Esophagus (tissue), 2 donors: Measurements from ENCODE around the gene MRPL43. TPM values are rescaled to one million over a fixed set of nuclear protein-coding genes. Genes with fewer than 3 reads are reported as not detected.

Source experiments
- H3K27ac ChIP-seq, 2 donors: one replicate each; pipeline ENCODE4 v1.5.1; 2013; ENCODE audit warnings: low read depth in 2 of 2, mild to moderate bottlenecking in 2 of 2, inconsistent platforms in 1 of 2, low read length in 1 of 2, moderate library complexity in 1 of 2
- H3K27me3 ChIP-seq, 2 donors: one replicate each; pipeline ENCODE4 v1.6.1; 2013; ENCODE audit warnings: low read length in 2 of 2, control low read depth in 1 of 2, mild to moderate bottlenecking in 1 of 2; ENCODE audit not compliant: insufficient read depth in 2 of 2, control insufficient read depth in 1 of 2
- H3K36me3 ChIP-seq, 2 donors: one replicate each; pipeline ENCODE4 v1.6.1; 2013; ENCODE audit warnings: low read length in 1 of 2; ENCODE audit not compliant: control insufficient read depth in 2 of 2, insufficient read depth in 2 of 2
- H3K4me1 ChIP-seq, 2 donors: one replicate each; pipeline ENCODE4 v1.6.1; 2013; ENCODE audit warnings: low read length in 1 of 2; ENCODE audit not compliant: control insufficient read depth in 2 of 2, insufficient read depth in 2 of 2
- H3K4me3 ChIP-seq, 2 donors: one replicate each; pipeline ENCODE4 v1.5.1; 2013; ENCODE audit warnings: low read length in 2 of 2, mild to moderate bottlenecking in 2 of 2, low read depth in 1 of 2, moderate library complexity in 1 of 2
- H3K9me3 ChIP-seq, 2 donors: one replicate each; pipeline ENCODE4 v1.6.1; 2013; ENCODE audit warnings: mild to moderate bottlenecking in 2 of 2, low read depth in 1 of 2, low read length in 1 of 2, moderate library complexity in 1 of 2; ENCODE audit not compliant: control insufficient read depth in 2 of 2, insufficient read depth in 1 of 2
- WGBS, 2 donors: extraction: QIAGEN DNeasy Blood & Tissue Kit; methylation state at CpG; one replicate each; pipeline ENCODE4 v1.1.7; 2013; 5-methylcytosine and 5-hydroxymethylcytosine counted together
- polyA plus RNA-seq, 2 donors: library from polyadenylated mRNA; stranded (reverse); fragments of 200-250 nt; gene quantifications; one replicate each; pipeline ENCODE4 v1.2.3, GENCODE V29; 2013
- donor health status: healthy with polysubstance abuse.
- donor health status: Bipolar disorder and iron deficiency.

The MRPL43 gene
- polyA plus RNA-seq, 2 donors = 60.6 to 89.1 TPM

DNA sequence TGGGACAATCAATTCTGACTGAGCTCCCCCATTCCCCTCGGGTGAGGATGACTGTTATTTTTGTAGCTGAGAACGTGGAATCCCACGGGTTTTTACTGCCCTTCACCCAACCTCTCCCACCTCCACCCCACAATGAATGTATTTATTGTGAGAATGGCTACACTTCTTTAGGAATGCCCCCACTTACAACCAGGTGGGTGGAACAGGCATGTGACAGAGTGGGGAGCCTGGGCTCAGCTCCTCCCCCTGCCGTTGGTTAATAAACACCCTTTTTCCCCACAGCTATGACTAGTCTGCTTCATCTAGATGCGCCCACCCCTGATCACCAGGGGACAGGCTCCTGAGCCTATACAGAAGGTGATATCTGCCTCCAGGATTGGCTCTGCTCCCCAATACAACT is 2.0 kb downstream of the MRPL43 start:
- Histone ChIP-seq H3K27me3 (no peaks in the 10 kb centered on the region), H3K36me3 (peaks cover 11 to 20% of the 10 kb centered on the region in 2 donors), H3K4me3 (no peak overlapping the region), H3K27ac (no peak overlapping the region), H3K4me1 (peaks cover 12 to 18% of the 10 kb centered on the region in 2 donors), H3K9me3 (no peaks in the 10 kb centered on the region)
- 62 to 68% methylated on average over 5 of the region's 5 CpGs for WGBS, 2 donors

DNA sequence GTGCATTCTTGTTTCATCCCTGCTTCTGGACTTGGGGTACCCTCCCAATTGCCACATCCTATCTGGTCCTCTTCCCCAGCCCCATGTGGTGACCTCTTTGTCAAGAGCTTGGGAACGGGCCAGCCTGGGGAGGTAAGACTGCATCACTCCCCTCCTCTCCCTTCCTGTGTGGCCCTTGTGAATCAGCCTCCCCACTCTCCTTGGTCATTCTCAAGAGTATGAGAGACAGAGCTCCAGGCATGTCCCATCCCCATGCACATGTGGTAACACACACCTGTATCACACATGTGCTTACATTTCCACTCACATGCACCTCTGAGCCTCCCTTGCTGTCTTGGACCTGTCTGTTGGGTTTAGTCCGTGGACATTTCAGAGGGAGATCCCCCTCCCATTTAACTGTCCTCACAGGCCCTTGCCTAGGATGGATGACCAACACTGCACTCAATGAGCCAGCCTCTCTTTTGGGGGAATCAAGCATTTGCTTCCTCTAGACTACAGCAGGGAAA is 2.6 kb downstream of the MRPL43 start:
- Histone ChIP-seq H3K27me3 (no peaks in the 10 kb centered on the region), H3K4me1 (peaks cover 12 to 18% of the 10 kb centered on the region in 2 donors), H3K27ac (no peak overlapping the region), H3K9me3 (no peaks in the 10 kb centered on the region), H3K4me3 (no peak overlapping the region), H3K36me3 (peaks cover 11 to 22% of the 10 kb centered on the region in 2 donors)
- 79 to 82% methylated on average over 2 of the region's 2 CpGs for WGBS, 2 donors

DNA sequence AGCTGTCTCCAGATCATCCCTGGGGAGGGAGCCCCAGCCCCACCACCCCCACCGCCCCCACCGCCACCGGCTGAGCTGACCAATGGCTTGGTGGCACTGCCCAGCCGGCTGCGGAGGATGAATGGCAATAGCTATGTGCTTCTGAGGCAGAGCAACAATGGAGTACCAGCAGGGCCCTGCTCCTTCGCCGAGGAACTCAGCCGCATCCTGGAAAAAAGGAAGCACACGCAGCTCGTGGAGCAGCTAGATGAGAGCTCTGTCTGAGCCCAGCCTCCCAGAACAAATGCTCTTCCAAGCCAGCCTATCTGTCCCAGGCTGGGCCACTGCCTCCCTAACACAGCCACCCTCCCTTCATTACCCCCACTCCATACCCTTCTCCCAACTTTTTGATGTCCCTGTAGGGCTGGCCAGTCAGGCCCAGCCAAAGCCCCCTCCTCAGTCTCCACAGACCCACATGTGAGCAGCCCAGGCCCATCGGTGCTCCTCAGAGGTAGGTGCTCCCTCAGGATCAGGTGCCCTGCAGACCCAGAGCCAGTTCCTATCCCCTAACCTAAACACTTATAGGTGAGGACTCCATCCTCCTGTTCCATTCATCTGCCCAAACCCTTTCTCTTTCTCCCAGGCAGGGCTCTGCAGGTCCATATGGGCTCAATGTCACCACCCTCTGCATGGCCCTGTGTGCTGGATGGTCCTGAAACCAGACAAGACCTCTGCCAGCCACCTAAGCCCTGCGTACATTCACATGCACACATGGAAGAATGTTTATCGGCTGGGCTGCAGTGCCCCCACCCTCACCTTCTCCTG is 3.2 kb downstream of the MRPL43 start:
- H3K9me3 ChIP-seq = no peaks in the 10 kb centered on the region
- 82 to 85% methylated on average over 13 of the region's 13 CpGs for WGBS, 2 donors
- H3K27me3 ChIP-seq = no peaks in the 10 kb centered on the region
- H3K4me3 ChIP-seq = no peak overlapping the region
- peaks cover 11 to 16% of the 10 kb centered on the region in 2 donors for H3K36me3 ChIP-seq
- peaks cover 11 to 12% of the 10 kb centered on the region in 2 donors for H3K4me1 ChIP-seq
- no peak overlapping the region for H3K27ac ChIP-seq

DNA sequence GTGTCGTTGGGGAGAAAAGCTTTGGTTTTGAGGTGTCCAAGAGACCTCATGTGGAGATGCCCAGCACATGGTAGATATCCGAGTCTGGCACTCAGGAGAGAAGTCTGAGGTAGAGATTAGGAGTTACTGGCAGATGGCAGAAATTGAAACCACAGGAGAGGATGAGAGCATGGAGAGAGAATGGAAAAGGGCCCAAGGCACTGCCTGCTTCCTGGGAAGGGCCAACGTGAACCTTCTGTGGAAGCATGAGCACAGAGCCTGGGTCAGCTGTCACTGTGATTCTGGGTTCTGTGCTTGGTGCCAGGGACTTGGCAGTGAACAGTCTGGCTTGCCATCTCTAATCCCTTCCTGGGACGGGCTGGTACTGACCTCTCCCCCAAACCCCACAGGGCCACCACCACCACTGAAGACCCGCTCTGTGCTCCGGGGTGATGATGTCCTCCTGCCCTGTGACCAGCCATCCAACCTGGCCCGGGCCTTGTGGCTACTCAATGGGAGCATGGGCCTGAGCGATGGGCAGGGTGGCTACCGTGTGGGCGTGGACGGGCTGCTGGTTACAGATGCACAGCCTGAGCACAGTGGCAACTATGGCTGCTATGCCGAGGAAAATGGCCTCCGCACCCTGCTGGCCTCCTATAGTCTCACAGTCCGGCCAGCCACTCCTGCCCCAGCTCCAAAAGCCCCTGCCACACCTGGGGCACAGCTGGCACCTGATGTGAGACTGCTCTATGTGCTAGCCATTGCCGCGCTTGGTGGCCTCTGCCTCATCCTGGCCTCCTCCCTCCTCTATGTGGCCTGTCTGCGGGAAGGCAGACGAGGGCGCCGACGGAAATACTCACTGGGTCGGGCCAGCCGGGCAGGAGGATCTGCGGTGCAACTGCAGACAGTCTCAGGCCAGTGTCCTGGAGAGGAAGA is 4.1 kb downstream of the MRPL43 start:
- Histone ChIP-seq H3K4me3 (no peak overlapping the region), H3K9me3 (no peaks in the 10 kb centered on the region), H3K27ac (no peak overlapping the region), H3K4me1 (peaks cover 7 to 8% of the 10 kb centered on the region in 2 donors), H3K36me3 (peaks cover 11 to 18% of the 10 kb centered on the region in 2 donors), H3K27me3 (no peaks in the 10 kb centered on the region)
- WGBS, 2 donors = 88 to 91% methylated on average over 24 of the region's 24 CpGs

DNA sequence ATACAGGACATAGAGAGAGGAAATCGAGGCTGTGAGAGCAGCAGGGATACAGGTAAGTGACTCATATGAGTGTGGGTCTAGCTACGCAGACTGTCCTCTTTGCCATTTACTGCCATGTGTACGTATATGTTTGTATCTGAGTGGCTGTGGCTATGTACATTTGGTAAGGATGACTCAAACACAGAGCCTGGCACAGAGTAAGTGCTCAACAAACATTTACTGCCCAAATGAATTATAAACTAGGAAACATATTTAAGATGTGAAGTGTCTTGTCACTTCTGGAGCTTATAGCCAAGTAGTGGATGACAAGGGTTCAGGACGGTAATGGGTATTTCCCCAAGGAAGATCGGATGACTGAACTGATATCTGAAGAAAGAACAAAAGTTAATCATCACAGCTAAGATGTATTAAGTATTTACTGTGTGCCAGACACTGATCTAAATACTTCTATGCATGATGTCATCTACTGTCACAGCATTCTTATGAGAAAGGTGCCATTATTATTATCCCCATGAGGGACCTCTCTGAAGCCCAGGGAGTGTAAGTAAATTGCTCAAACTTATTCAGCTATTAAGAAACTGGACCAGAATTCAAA is 6.0 kb downstream of the MRPL43 start:
- H3K9me3 ChIP-seq = no peaks in the 10 kb centered on the region
- no peak overlapping the region for H3K27ac ChIP-seq
- peaks cover 11 to 21% of the 10 kb centered on the region in 2 donors for H3K36me3 ChIP-seq
- 86 to 88% methylated on average over 5 of the region's 5 CpGs for WGBS, 2 donors
- no peak overlapping the region for H3K4me3 ChIP-seq
- no peaks in the 10 kb centered on the region for H3K27me3 ChIP-seq
- peaks cover 2 to 3% of the 10 kb centered on the region in 2 donors for H3K4me1 ChIP-seq

DNA sequence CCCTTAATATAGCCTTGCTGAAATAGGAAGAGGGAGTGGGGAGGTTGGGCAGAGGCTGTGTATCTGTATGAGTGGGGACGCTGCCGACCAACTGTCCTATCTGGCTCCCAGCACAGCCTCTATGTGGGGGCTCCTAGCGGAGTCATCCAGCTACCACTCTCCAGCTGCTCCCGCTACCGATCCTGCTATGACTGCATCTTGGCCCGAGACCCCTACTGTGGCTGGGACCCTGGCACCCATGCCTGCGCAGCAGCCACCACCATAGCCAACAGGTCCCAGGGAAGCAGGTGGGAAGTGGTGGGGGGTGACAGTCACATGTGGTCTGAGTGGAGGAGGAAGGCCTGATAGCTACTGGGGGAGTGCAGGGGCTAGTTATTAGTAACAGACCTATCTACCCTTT is 6.6 kb downstream of the MRPL43 start:
- 93% methylated on average over 7 of the region's 7 CpGs for WGBS, 2 donors
- Histone ChIP-seq H3K36me3 (peaks cover 11 to 21% of the 10 kb centered on the region in 2 donors), H3K4me3 (no peak overlapping the region), H3K27ac (no peak overlapping the region), H3K9me3 (no peaks in the 10 kb centered on the region), H3K27me3 (no peaks in the 10 kb centered on the region), H3K4me1 (peaks cover 2 to 3% of the 10 kb centered on the region in 2 donors)

DNA sequence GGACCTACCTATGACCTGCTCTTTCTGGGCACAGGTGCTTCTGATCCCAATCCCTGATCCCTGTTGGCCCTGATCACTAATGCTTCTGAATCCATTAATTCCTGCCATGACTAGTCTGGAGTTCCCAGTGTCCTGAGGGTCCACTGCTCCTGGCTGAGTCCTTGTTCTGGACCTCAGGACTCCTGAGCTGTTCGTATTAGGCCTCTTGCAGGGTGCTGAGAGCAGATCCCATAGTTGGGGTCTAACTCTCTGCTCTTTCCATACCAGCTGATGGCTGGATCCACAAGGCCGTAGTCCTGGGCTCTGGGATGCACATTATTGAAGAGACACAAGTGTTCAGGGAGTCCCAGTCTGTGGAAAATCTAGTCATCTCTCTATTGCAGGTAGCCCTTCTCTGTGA is 7.0 kb downstream of the MRPL43 start:
- no peaks in the 10 kb centered on the region for H3K27me3 ChIP-seq
- 81 to 89% methylated on average over 2 of the region's 2 CpGs for WGBS, 2 donors
- H3K27ac ChIP-seq = no peak overlapping the region
- no peaks in the 10 kb centered on the region for H3K9me3 ChIP-seq
- H3K36me3 ChIP-seq = peaks cover 11 to 21% of the 10 kb centered on the region in 2 donors
- H3K4me1 ChIP-seq = peaks cover 2 to 3% of the 10 kb centered on the region in 2 donors
- H3K4me3 ChIP-seq = no peak overlapping the region

DNA sequence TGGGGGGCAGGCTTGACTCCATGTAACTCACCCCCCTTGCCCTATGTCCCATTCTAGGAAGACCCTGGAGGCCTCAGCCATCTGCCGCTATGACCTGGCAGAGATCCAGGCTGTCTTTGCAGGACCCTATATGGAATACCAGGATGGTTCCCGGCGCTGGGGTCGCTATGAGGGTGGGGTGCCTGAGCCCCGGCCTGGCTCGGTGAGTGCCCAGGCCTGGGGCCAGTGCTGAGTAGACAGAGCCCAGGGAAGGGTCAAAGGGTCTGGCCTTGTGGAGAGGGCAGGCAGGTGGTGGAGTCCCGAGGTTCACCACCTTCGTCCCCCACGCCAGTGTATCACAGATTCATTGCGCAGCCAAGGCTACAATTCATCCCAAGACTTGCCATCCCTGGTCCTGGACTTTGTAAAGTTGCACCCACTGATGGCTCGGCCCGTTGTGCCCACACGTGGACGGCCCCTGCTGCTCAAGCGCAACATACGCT is 7.5 kb downstream of the MRPL43 start:
- H3K36me3 ChIP-seq = peaks cover 11 to 21% of the 10 kb centered on the region in 2 donors
- H3K27ac ChIP-seq = no peak overlapping the region
- peaks cover 2 to 3% of the 10 kb centered on the region in 2 donors for H3K4me1 ChIP-seq
- H3K27me3 ChIP-seq = no peaks in the 10 kb centered on the region
- no peak overlapping the region for H3K4me3 ChIP-seq
- no peaks in the 10 kb centered on the region for H3K9me3 ChIP-seq
- WGBS, 2 donors = 92 to 97% methylated on average over 15 to 16 of the region's 16 CpGs

DNA sequence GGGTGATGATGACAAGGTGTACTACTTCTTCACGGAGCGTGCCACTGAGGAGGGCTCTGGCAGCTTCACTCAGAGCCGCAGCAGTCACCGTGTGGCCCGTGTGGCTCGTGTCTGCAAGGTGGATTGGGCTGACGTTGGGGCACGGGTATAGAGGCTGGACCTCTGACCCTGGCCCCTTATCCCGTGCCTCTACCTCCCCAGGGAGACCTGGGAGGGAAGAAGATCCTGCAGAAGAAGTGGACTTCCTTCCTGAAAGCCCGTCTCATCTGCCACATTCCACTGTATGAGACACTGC is 8.4 kb downstream of the MRPL43 start:
- WGBS, 2 donors = 83% methylated on average over 10 of the region's 10 CpGs
- peaks cover 11 to 21% of the 10 kb centered on the region in 2 donors for H3K36me3 ChIP-seq
- H3K9me3 ChIP-seq = no peaks in the 10 kb centered on the region
- H3K4me3 ChIP-seq = no peak overlapping the region
- H3K27me3 ChIP-seq = no peaks in the 10 kb centered on the region
- H3K4me1 ChIP-seq = peaks cover 2 to 3% of the 10 kb centered on the region in 2 donors
- no peak overlapping the region for H3K27ac ChIP-seq
